ENCODE data around the gene FIGN. TPM values are rescaled to one million over a fixed set of nuclear protein-coding genes. Genes with fewer than 3 reads are reported as not detected.

Gene FIGN
- total and polyA plus RNA-seq, 2 of the 8 experiments (the other 6 are each of a cell fraction or from before 2014, with no cell fraction given) = 5.0 to 22.8 TPM

DNA sequence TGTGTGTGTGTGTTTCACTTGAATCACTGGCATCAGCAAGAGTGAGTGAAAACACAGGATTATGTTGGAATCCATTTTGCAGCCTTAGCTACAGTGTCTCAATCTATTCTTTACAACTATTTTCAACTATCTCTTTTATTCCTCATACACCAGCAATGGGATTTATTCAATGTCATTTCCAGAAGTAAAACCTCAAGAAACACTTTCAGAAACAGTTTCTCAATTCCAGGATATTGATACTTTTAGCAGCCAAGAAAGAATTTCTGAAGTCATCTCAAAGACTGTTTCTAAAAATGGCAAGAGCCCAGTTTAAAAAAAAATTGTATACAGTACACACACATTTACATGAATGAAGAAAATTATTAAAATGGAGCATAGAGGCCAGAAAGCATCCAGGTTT, 171.6 kb downstream of the FIGN start (continued):
- TF ChIP-seq, protein P1, sequence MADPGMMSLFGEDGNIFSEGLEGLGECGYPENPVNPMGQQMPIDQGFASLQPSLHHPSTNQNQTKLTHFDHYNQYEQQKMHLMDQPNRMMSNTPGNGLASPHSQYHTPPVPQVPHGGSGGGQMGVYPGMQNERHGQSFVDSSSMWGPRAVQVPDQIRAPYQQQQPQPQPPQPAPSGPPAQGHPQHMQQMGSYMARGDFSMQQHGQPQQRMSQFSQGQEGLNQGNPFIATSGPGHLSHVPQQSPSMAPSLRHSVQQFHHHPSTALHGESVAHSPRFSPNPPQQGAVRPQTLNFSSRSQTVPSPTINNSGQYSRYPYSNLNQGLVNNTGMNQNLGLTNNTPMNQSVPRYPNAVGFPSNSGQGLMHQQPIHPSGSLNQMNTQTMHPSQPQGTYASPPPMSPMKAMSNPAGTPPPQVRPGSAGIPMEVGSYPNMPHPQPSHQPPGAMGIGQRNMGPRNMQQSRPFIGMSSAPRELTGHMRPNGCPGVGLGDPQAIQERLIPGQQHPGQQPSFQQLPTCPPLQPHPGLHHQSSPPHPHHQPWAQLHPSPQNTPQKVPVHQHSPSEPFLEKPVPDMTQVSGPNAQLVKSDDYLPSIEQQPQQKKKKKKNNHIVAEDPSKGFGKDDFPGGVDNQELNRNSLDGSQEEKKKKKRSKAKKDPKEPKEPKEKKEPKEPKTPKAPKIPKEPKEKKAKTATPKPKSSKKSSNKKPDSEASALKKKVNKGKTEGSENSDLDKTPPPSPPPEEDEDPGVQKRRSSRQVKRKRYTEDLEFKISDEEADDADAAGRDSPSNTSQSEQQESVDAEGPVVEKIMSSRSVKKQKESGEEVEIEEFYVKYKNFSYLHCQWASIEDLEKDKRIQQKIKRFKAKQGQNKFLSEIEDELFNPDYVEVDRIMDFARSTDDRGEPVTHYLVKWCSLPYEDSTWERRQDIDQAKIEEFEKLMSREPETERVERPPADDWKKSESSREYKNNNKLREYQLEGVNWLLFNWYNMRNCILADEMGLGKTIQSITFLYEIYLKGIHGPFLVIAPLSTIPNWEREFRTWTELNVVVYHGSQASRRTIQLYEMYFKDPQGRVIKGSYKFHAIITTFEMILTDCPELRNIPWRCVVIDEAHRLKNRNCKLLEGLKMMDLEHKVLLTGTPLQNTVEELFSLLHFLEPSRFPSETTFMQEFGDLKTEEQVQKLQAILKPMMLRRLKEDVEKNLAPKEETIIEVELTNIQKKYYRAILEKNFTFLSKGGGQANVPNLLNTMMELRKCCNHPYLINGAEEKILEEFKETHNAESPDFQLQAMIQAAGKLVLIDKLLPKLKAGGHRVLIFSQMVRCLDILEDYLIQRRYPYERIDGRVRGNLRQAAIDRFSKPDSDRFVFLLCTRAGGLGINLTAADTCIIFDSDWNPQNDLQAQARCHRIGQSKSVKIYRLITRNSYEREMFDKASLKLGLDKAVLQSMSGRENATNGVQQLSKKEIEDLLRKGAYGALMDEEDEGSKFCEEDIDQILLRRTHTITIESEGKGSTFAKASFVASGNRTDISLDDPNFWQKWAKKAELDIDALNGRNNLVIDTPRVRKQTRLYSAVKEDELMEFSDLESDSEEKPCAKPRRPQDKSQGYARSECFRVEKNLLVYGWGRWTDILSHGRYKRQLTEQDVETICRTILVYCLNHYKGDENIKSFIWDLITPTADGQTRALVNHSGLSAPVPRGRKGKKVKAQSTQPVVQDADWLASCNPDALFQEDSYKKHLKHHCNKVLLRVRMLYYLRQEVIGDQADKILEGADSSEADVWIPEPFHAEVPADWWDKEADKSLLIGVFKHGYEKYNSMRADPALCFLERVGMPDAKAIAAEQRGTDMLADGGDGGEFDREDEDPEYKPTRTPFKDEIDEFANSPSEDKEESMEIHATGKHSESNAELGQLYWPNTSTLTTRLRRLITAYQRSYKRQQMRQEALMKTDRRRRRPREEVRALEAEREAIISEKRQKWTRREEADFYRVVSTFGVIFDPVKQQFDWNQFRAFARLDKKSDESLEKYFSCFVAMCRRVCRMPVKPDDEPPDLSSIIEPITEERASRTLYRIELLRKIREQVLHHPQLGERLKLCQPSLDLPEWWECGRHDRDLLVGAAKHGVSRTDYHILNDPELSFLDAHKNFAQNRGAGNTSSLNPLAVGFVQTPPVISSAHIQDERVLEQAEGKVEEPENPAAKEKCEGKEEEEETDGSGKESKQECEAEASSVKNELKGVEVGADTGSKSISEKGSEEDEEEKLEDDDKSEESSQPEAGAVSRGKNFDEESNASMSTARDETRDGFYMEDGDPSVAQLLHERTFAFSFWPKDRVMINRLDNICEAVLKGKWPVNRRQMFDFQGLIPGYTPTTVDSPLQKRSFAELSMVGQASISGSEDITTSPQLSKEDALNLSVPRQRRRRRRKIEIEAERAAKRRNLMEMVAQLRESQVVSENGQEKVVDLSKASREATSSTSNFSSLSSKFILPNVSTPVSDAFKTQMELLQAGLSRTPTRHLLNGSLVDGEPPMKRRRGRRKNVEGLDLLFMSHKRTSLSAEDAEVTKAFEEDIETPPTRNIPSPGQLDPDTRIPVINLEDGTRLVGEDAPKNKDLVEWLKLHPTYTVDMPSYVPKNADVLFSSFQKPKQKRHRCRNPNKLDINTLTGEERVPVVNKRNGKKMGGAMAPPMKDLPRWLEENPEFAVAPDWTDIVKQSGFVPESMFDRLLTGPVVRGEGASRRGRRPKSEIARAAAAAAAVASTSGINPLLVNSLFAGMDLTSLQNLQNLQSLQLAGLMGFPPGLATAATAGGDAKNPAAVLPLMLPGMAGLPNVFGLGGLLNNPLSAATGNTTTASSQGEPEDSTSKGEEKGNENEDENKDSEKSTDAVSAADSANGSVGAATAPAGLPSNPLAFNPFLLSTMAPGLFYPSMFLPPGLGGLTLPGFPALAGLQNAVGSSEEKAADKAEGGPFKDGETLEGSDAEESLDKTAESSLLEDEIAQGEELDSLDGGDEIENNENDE (IDR thresholded peaks at IDR 0.05; ENCODE audit: insufficient replicate concordance, low read length) = no peak
- TF ChIP-seq RXRA (IDR thresholded peaks at IDR 0.05; ENCODE audit: insufficient read depth, low read depth, low read length) (no peak), SIN3A (conservative IDR thresholded peaks at IDR 0.05 in 1 of 2, IDR thresholded peaks at IDR 0.05 in 1 of 2; ENCODE audit: low read depth in 1 of 2, low read length in 2 of 2) (no peak), SAP30 (IDR thresholded peaks at IDR 0.05; ENCODE audit: insufficient read depth, insufficient replicate concordance, low read length) (no peak), RNF2 (IDR thresholded peaks at IDR 0.05; ENCODE audit: borderline replicate concordance, low read depth, low read length, missing control alignments, poor library complexity, severe bottlenecking) (no peak), CBX5 (IDR thresholded peaks at IDR 0.05; ENCODE audit: low read depth, low read length) (no peak), EZH2 (IDR thresholded peaks at IDR 0.05; ENCODE audit: low read depth, low read length, severe bottlenecking) (no peak), CTBP2 (IDR thresholded peaks at IDR 0.05; ENCODE audit: borderline replicate concordance, insufficient read depth, insufficient read length, low read length) (no peak), KDM5A (IDR thresholded peaks at IDR 0.05; ENCODE audit: low read length) (no peak), SIRT6 (IDR thresholded peaks at IDR 0.05; ENCODE audit: low read length) (no peak)

Data from H1 (cell line).